ENCODE data around the gene PTER. TPM values are rescaled to one million over a fixed set of nuclear protein-coding genes. Genes with fewer than 3 reads are reported as not detected.

PTER gene
- polyA plus RNA-seq, 3 donors from 2014 or later = 13.1 to 16.0 (median 13.3) TPM

DNA sequence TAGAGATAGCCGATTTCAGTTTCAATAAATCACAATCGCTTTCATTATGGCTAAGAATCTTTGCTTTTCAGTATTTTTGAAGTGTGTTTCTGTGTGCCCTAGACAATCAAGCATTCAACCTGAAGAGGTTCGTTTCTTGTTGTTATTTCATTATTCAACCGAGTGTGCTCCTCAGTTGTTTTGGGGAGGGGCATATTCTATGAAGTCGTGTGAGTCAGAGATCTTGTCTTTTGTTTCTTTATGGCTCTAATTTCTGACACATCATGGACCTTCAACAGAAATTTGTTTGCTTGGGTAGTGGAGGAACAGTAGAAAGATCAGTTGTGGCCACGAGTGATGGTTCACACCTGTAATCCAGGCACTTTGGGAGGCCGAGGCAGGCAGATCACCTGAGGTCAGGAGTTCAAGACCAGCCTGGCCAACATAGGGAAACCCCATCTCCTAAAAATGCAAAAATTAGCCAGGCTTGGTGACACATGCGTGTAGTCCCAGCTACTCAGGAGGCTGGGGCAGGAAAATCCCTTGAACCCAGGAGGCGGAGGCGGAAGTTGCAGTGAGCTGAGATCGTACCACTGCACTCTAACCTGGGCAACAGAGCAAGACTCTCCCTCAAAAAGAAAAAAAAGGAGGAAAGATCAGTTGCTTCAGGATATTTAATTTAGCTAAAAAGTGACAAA is 46.6 kb downstream of the PTER start:
- Mint-ChIP-seq H3K36me3 (peaks cover 5 to 16% (median 10%) of the 10 kb centered on the region in 3 donors), H3K4me1 (peaks cover 0 to 14% of the 10 kb centered on the region in 2 donors), H3K27me3 (ENCODE audit: low read depth in 3 of 3) (no peaks in the 10 kb centered on the region), H3K9me3 (no peaks in the 10 kb centered on the region), H3K27ac (no peak overlapping the region), H3K4me3 (no peak overlapping the region)
- no peak for DNase-seq

DNA sequence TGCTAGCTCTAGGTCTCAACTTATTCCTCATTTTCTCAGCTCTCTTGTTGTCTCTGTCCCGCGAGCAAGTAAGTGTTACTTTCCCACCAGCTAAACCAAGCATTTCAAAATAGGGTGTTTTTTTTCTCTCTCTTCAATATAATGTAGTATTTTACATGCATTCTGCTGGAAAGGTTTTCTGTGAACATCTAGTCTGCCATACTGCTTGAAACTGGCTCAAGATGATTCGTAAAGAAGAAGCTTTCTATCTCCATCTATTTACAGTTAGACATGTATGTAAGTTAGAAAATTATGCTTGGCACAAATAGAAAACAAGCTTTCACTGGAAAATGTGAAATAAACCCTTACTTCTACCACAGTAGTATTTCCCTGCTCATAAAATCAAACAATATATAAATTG is 53.7 kb downstream of the PTER start:
- peaks cover 0 to 6% of the 10 kb centered on the region in 2 donors for H3K4me1 Mint-ChIP-seq
- DNase-seq = no peak

DNA sequence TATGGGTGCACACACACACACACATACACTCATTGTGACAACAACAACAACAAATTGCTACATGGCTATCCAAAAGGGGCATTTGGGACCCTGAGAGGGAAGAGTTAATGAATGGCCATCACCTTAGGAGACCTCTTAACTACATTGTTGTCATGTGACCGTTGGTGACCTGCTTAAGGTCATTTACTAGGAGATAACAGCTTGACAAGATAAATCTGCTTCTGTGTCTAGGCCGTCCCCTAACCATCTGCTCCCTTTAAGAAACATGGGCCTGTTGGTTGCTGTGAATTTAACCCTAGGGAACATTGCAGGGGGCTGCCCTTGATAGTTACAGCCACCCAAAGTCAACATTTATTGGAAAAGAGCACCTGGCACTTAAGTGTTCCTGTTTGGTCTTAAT is 55.1 kb downstream of the PTER start:
- Mint-ChIP-seq H3K27me3 (ENCODE audit: low read depth in 3 of 3) (no peaks in the 10 kb centered on the region), H3K27ac (no peak overlapping the region), H3K4me1 (peaks cover 0 to 6% of the 10 kb centered on the region in 2 donors), H3K36me3 (peaks cover 19 to 30% (median 23%) of the 10 kb centered on the region in 3 donors), H3K9me3 (no peaks in the 10 kb centered on the region), H3K4me3 (no peak overlapping the region)
- DNase-seq = no peak

More for the DNA sequence above, 53.7 kb downstream of the PTER start:
- Mint-ChIP-seq H3K9me3 (no peaks in the 10 kb centered on the region), H3K36me3 (peaks cover 18 to 31% (median 19%) of the 10 kb centered on the region in 3 donors), H3K4me3 (no peak overlapping the region), H3K27me3 (ENCODE audit: low read depth in 3 of 3) (no peaks in the 10 kb centered on the region), H3K27ac (no peak overlapping the region)

DNA sequence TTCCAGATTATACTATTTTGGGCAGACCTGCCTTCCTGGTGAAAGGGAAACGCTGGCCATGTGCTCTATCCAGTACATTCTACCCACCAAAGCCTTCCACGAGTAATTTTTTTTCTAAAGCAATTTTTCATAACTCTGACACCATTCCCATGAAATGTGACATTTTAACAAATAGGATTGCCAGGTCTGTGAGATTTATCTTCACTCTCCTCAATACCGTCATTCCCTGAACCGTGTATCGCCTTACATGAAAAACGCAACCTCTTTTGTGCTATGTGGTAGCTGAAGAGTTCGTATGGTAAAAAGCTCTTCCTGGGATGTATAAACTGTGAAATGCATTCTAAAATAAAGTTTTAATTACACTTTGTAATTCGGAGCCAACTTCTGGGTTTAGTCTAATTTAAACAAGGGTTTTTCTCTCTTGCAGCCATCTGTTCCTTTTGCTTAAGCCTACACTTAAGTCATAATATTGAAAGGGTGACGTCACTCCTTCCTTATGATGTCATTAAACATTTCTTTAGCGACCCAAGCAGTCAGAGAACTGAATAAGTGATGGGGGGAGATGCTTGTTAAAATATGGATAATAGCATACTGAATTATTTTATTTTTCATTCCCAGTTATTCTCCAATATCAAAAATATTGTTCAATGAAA is 57.2 kb downstream of the PTER start:
- no peak overlapping the region for H3K27ac Mint-ChIP-seq
- no peaks in the 10 kb centered on the region for H3K9me3 Mint-ChIP-seq
- no peak overlapping the region for H3K4me3 Mint-ChIP-seq
- H3K36me3 Mint-ChIP-seq = peaks cover 14 to 26% (median 18%) of the 10 kb centered on the region in 3 donors
- DNase-seq = no peak
- no peaks in the 10 kb centered on the region for H3K27me3 Mint-ChIP-seq (ENCODE audit: low read depth in 3 of 3)
- peaks cover 0 to 15% of the 10 kb centered on the region in 2 donors for H3K4me1 Mint-ChIP-seq

DNA sequence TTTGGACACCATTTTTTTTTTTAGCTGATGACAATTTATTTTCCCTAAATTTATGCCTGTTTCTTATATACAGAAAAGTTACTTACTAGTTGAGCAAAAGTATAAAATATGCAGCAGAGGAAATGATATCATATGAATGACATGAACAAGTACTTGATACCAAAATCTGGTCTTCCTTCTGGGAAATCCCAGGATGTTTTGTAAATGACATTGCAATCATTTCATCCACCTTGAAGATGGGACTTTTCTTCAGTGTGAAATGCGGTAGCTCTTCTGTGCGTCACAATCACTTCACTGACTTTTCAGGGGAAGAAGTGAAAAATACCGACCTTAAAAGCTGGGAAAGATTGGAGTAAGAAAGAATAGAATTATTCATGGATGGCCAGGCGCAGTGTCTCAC is 61.1 kb downstream of the PTER start:
- peaks cover 3 to 15% of the 10 kb centered on the region in 2 donors for H3K4me1 Mint-ChIP-seq
- no peak for DNase-seq
- H3K9me3 Mint-ChIP-seq = no peaks in the 10 kb centered on the region
- no peak overlapping the region for H3K27ac Mint-ChIP-seq
- H3K36me3 Mint-ChIP-seq = peaks cover 9 to 14% (median 10%) of the 10 kb centered on the region in 3 donors
- no peak overlapping the region for H3K4me3 Mint-ChIP-seq
- no peaks in the 10 kb centered on the region for H3K27me3 Mint-ChIP-seq (ENCODE audit: low read depth in 3 of 3)

DNA sequence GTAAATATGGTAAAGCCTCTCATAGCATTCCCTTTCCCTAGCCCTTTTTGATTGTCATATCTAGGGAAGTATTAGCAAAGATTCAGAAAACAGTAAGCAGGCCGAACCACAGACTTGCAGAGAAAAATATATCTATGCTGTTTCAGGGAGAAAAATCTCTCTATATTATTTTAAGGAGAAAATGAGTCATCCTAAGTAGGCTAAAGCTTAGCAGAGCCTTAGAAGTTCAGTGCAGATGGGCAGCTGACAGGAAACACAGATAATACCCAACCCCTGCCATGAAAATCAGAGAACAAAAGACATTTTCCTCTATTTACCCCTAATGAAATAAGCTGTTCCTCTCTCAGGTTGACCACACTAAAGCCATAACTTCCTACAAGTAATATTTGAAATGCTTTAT is 68.4 kb downstream of the PTER start:
- H3K9me3 Mint-ChIP-seq = no peaks in the 10 kb centered on the region
- DNase-seq = no peak
- H3K36me3 Mint-ChIP-seq = peaks cover 8 to 13% (median 11%) of the 10 kb centered on the region in 3 donors
- no peak overlapping the region for H3K27ac Mint-ChIP-seq
- H3K4me1 Mint-ChIP-seq = peaks cover 2 to 14% of the 10 kb centered on the region in 2 donors
- H3K27me3 Mint-ChIP-seq (ENCODE audit: low read depth in 3 of 3) = no peaks in the 10 kb centered on the region
- H3K4me3 Mint-ChIP-seq = no peak overlapping the region

DNA sequence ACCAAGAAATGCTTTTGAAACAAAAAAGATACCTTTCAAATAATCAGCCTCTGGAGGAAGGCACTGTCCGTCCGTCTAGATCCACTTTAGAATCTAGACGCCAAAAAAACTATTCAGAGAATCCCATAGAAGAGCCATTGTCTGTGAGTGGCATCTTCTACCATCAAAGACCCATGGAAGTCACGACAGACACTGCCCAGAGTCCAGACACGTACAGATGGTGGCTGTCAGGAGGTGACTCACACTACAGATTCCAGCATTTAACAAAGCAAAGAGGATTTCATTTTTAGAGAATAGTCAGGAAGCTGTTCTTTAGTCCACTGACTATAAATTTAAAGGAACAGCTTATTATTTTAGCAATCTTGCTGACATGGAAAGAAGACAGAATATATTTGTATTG is 73.2 kb downstream of the PTER start:
- peaks cover 4 to 25% (median 13%) of the 10 kb centered on the region in 3 donors for H3K36me3 Mint-ChIP-seq
- H3K4me1 Mint-ChIP-seq = no peaks in the 10 kb centered on the region
- no peaks in the 10 kb centered on the region for H3K27me3 Mint-ChIP-seq (ENCODE audit: low read depth in 3 of 3)
- H3K4me3 Mint-ChIP-seq = no peak overlapping the region
- no peak for DNase-seq
- H3K9me3 Mint-ChIP-seq = no peaks in the 10 kb centered on the region
- peak overlapping the region in 1 of 6 donors; percentile 6 for H3K27ac Mint-ChIP-seq

DNA sequence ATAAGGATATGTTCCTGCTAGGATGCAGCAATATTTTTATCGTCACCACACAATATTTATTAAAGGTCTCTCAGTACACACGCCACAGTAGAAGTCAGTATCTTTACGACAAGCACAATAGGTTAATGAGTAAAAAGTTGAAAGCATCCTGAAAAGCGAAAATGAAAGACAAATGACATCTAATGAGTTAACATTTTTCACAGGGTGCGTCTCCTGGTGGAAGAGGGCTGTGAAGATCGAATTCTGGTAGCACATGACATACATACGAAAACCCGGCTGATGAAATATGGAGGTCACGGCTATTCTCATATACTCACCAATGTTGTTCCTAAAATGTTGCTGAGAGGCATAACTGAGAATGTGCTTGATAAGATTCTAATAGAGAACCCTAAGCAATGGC is 74.0 kb downstream of the PTER start:
- Mint-ChIP-seq H3K9me3 (no peaks in the 10 kb centered on the region), H3K4me3 (no peak overlapping the region), H3K27me3 (ENCODE audit: low read depth in 3 of 3) (no peaks in the 10 kb centered on the region), H3K36me3 (peaks cover 4 to 25% (median 13%) of the 10 kb centered on the region in 3 donors), H3K4me1 (no peaks in the 10 kb centered on the region), H3K27ac (no peak overlapping the region)
- DNase-seq = no peak

DNA sequence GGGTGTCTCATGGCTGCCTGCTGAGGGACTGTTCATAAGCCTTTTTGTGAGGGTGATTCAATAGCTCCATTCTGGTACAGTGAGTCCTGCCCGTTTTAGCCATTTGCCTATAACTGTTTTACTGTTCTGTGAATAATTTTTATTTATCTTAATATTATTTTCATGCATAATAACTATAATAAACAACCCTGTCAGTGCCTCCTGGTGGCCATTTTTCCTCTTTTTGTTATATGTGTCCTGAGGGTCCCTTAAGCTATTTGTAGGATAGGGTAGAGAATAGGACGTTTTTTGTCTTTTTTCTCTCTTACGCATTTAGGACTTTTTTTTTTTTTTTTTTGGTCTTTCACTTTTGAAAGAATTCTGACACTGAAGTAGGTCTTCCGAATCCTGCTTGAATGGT is 82.0 kb downstream of the PTER start:
- Mint-ChIP-seq H3K4me1 (peaks cover 16 to 19% of the 10 kb centered on the region in 2 donors), H3K27me3 (ENCODE audit: low read depth in 3 of 3) (peaks cover 4 to 8% (median 7%) of the 10 kb centered on the region in 3 donors), H3K9me3 (no peaks in the 10 kb centered on the region), H3K4me3 (peak overlapping the region in 3 of 5 donors; percentile 57 to 90 (median 79)), H3K27ac (no peak overlapping the region), H3K36me3 (peaks cover 4 to 7% (median 5%) of the 10 kb centered on the region in 3 donors)
- DNase-seq = no peak

DNA sequence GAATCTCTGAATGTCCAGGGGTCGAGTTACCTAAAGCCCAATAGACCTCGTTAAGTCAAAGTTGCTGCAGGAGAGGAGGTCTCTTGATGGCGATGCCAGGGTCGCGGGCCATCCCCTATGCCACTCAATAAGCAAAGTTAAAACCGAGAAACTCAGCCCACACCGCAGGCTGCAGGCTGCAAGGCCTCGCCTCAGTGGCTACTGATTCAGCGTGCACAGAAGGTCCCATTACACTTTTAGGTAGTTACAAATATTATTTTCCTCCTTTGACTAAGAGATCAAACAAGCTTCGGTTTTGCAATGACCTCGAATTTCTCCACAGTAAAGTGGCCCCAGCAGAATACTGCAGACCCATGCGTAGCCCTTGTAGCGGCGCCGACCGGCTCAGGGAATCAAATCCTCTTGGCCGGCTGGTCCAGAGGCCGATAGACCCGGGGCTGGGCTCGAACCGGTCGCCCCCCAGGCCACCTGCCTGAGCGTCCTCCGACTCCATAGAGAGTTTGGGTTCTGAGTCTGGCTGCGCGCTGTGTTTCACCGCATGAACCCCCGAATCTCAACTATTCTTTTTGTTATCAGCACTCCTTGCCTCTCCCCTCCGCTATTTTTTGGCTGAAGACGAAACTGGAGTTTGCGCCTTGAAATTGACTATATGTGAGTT is 82.6 kb downstream of the PTER start:
- peaks cover 3 to 10% (median 6%) of the 10 kb centered on the region in 3 donors for H3K36me3 Mint-ChIP-seq
- peak overlapping the region; percentile 78 to 90 (median 82) for H3K4me3 Mint-ChIP-seq
- peaks cover 16 to 19% of the 10 kb centered on the region in 2 donors for H3K4me1 Mint-ChIP-seq
- no peak for DNase-seq
- peaks cover 4 to 8% (median 7%) of the 10 kb centered on the region in 3 donors for H3K27me3 Mint-ChIP-seq (ENCODE audit: low read depth in 3 of 3)
- peak overlapping the region in 1 of 6 donors; percentile 73 for H3K27ac Mint-ChIP-seq
- no peaks in the 10 kb centered on the region for H3K9me3 Mint-ChIP-seq

DNA sequence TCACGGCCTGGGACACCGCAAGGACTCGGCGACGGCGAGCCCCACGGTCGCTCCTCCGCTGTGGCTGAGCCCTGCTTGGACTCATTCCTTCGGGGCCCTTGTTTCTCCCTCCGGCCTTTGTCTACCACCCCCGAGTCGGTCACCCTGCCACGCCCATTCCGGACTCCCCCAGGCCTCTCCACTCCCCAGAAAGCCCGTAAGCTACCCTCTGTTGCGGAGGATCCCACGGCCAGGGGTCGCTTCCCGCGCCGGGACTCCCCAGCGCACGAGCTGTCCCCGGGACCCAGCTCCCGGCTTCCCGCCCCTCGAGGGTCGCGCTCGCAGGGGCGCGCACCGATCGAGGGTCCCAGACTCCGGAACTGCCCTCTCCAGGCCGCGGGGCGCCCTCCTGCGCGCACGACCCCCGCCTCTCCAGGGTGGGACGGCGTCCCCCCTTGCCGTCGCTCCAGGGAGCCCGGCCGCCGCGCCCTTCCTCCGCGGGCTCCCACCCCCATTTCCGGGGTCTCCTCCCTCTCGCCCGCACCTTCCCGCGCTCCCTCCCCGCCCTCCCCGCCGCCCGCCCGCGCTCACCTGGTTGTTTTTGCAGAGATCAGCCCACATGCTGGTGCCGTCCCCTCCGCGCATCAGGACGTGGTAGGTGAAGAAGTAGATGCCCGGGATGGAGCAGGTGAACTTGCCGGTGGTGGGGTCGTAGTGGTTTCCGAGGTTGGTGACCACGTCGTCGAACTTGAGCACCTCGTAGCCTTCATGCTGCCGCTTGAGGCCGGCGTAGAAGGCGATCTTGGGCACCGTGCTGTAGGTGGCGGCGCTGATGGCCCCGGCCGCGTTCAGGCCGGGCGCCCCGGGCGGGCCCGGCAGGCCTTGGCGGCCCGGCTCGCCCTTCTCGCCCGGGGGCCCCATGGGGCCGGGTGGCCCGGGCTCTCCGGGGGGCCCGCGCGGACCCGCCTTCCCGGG is 83.4 kb downstream of the PTER start:
- DNase-seq = peak in 2 of 3 donors; percentile 2 to 3
- Mint-ChIP-seq H3K27me3 (ENCODE audit: low read depth in 3 of 3) (peaks cover 4 to 10% (median 8%) of the 10 kb centered on the region in 3 donors), H3K4me3 (peak overlapping the region; percentile 79 to 90 (median 82)), H3K27ac (peak overlapping the region in 1 of 6 donors; percentile 73), H3K36me3 (peaks cover 0 to 11% (median 3%) of the 10 kb centered on the region in 3 donors), H3K9me3 (no peaks in the 10 kb centered on the region), H3K4me1 (peaks cover 16 to 19% of the 10 kb centered on the region in 2 donors)

DNA sequence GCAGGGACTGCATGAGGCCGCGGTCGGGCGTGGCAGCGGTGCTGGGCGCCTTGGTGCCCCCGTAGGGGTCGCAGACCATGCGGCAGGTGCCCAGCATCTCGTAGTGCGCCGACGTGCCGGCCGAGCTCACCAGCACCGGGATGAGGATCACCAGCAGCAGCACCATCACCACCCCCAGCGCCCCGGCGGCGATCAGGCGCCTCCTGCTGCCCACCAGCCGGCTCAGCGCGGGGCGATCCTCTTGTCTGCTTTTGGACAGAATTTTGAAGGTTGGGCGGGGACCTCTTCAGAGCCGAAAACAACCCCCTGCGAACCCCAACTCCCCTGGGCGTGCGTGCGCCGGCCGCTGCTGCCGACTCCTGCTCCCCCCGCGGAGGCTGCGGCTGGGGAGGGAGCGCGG is 84.1 kb downstream of the PTER start:
- peak; percentile 18 to 34 (median 21) for DNase-seq
- H3K4me3 Mint-ChIP-seq = peak overlapping the region; percentile 42 to 74 (median 63)

More for the DNA sequence above, 84.1 kb downstream of the PTER start:
- H3K27ac Mint-ChIP-seq = no peak overlapping the region
- H3K4me1 Mint-ChIP-seq = peaks cover 16 to 19% of the 10 kb centered on the region in 2 donors
- H3K36me3 Mint-ChIP-seq = peaks cover 3 to 15% (median 5%) of the 10 kb centered on the region in 3 donors
- H3K9me3 Mint-ChIP-seq = no peaks in the 10 kb centered on the region
- H3K27me3 Mint-ChIP-seq (ENCODE audit: low read depth in 3 of 3) = peaks cover 4 to 10% (median 8%) of the 10 kb centered on the region in 3 donors
